Astrocyte (in vitro differentiated cells and primary cell): Measurements from ENCODE around the gene LRMDA. TPM values are rescaled to one million over a fixed set of nuclear protein-coding genes. Genes with fewer than 3 reads are reported as not detected.
A peak's percentile ranks its signal among the peaks of the same experiment; 100 is the strongest.

Source experiments
- DNase-seq: peaks from one replicate; pipeline ENCODE4 v3.0.0-alpha.2; 2010; ENCODE audit warnings: low read depth
- FAIRE-seq: peaks from 2 replicates; lab custom pipeline; 2011; peaks lifted over from hg19 to GRCh38; lab: Jason Lieb, UNC
- H2AFZ ChIP-seq: 2 replicates; pipeline ENCODE4 v1.6.0; 2012; ENCODE audit warnings: low read depth, low read length, inconsistent platforms
- H3K27ac ChIP-seq: 2 replicates; pipeline ENCODE4 v1.5.1; 2011; ENCODE audit warnings: low read depth, low read length, inconsistent platforms
- H3K27me3 ChIP-seq: 2 replicates; pipeline ENCODE4 v1.6.0; 2011; ENCODE audit warnings: low read length, inconsistent platforms; ENCODE audit not compliant: insufficient read depth
- H3K36me3 ChIP-seq: 2 replicates; pipeline ENCODE4 v1.5.1; 2011; ENCODE audit warnings: low read length, inconsistent platforms; ENCODE audit not compliant: insufficient read depth
- H3K4me1 ChIP-seq: 2 replicates; pipeline ENCODE4 v1.5.1; 2011; ENCODE audit warnings: low read length, inconsistent platforms; ENCODE audit not compliant: insufficient read depth
- H3K4me2 ChIP-seq: 2 replicates; pipeline ENCODE4 v1.6.0; 2012; ENCODE audit warnings: low read length, inconsistent platforms
- H3K4me3 ChIP-seq: 2 replicates; pipeline ENCODE4 v1.5.1; 2011; ENCODE audit warnings: low read depth, mild to moderate bottlenecking, low read length, inconsistent platforms; ENCODE audit not compliant: insufficient read depth
- H3K79me2 ChIP-seq: 2 replicates; pipeline ENCODE4 v1.6.0; 2012; ENCODE audit warnings: mild to moderate bottlenecking, low read length, inconsistent platforms; ENCODE audit not compliant: insufficient read depth
- H3K9ac ChIP-seq: 2 replicates; pipeline ENCODE4 v1.6.0; 2012; ENCODE audit warnings: mild to moderate bottlenecking, low read length, inconsistent platforms
- H3K9me3 ChIP-seq: 2 replicates; pipeline ENCODE4 v1.5.1; 2012; ENCODE audit warnings: low read depth, mild to moderate bottlenecking, low read length, inconsistent platforms; ENCODE audit not compliant: insufficient read depth
- H4K20me1 ChIP-seq: 2 replicates; pipeline ENCODE4 v1.6.0; 2012; ENCODE audit warnings: low read length, inconsistent platforms; ENCODE audit not compliant: insufficient read depth
- H3K27ac Mint-ChIP-seq: one replicate; pipeline ENCODE4 v1.8.0; 2021; ENCODE audit warnings: mild to moderate bottlenecking, mixed read lengths; ENCODE audit not compliant: unreplicated experiment
- H3K27me3 Mint-ChIP-seq: one replicate; pipeline ENCODE4 v1.8.0; 2021; ENCODE audit warnings: low read depth, mixed read lengths; ENCODE audit not compliant: unreplicated experiment
- H3K36me3 Mint-ChIP-seq: one replicate; pipeline ENCODE4 v1.8.0; 2021; ENCODE audit warnings: low read depth, mixed read lengths; ENCODE audit not compliant: unreplicated experiment
- H3K4me1 Mint-ChIP-seq: one replicate; pipeline ENCODE4 v1.8.0; 2021; ENCODE audit warnings: low read depth, mixed read lengths; ENCODE audit not compliant: unreplicated experiment
- H3K4me3 Mint-ChIP-seq: one replicate; pipeline ENCODE4 v1.8.0; 2021; ENCODE audit warnings: mild to moderate bottlenecking, moderate library complexity, mixed read lengths; ENCODE audit not compliant: unreplicated experiment
- H3K9me3 Mint-ChIP-seq: one replicate; pipeline ENCODE4 v1.8.0; 2021; ENCODE audit warnings: mild to moderate bottlenecking, mixed read lengths; ENCODE audit not compliant: unreplicated experiment
- EZH2 ChIP-seq: IDR thresholded peaks from 2 replicates; pipeline ENCODE4 v1.6.1; 2012; ENCODE audit warnings: mild to moderate bottlenecking, low read length, inconsistent platforms; ENCODE audit not compliant: insufficient read depth
- total RNA-seq: library from RNA; stranded (reverse); gene quantifications from 2 replicates; pipeline ENCODE4 v1.2.1, GENCODE V29; 2021
- TF ChIP-seq, protein P1 (sequence below): IDR thresholded peaks from 2 replicates; pipeline ENCODE4 v1.5.1; 2011; ENCODE audit warnings: low read depth, mild to moderate bottlenecking, inconsistent platforms, low read length, moderate library complexity; ENCODE audit not compliant: insufficient read depth

Gene LRMDA
- total RNA-seq, 1 donor from 2014 or later: 2.7 TPM

DNA sequence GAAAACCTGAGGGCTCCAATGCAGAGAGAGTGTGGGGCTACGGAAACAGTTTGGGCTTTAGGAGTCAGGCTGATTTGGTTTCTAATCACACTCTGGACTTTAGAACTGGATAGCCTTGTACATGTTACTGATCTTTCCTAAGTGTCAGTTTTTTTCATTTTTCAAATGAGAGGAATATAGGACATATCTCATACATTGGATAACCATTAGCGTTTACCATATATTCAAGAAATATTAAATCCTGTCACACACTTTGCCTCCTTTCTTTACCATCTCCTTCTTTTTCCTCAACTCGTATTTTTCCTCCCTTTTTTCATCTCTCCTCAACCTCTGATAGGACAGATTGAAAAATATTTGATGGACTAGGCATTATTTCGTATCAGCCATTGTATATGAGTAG, 885.7 kb downstream of the LRMDA start:
- DNase-seq (no peak), FAIRE-seq (no peak)
- no peaks in the 10 kb centered on the region for H3K4me1 ChIP-seq
- H3K9me3 Mint-ChIP-seq: peaks cover 8% of the 10 kb centered on the region
- H3K4me1 Mint-ChIP-seq: no peaks in the 10 kb centered on the region
- peaks cover 3% of the 10 kb centered on the region for H3K36me3 Mint-ChIP-seq
- H3K9ac ChIP-seq: no peak overlapping the region
- no peaks in the 10 kb centered on the region for H3K27me3 ChIP-seq
- H3K4me3 Mint-ChIP-seq: no peak overlapping the region
- no peak overlapping the region for H3K4me2 ChIP-seq
- H3K27me3 Mint-ChIP-seq: no peaks in the 10 kb centered on the region
- TF ChIP-seq EZH2: no peak
- TF ChIP-seq, protein P1, sequence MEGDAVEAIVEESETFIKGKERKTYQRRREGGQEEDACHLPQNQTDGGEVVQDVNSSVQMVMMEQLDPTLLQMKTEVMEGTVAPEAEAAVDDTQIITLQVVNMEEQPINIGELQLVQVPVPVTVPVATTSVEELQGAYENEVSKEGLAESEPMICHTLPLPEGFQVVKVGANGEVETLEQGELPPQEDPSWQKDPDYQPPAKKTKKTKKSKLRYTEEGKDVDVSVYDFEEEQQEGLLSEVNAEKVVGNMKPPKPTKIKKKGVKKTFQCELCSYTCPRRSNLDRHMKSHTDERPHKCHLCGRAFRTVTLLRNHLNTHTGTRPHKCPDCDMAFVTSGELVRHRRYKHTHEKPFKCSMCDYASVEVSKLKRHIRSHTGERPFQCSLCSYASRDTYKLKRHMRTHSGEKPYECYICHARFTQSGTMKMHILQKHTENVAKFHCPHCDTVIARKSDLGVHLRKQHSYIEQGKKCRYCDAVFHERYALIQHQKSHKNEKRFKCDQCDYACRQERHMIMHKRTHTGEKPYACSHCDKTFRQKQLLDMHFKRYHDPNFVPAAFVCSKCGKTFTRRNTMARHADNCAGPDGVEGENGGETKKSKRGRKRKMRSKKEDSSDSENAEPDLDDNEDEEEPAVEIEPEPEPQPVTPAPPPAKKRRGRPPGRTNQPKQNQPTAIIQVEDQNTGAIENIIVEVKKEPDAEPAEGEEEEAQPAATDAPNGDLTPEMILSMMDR: no peak
- H3K27ac ChIP-seq: no peak overlapping the region
- no peak overlapping the region for H2AFZ ChIP-seq
- H3K36me3 ChIP-seq: no peaks in the 10 kb centered on the region
- H3K9me3 ChIP-seq: peaks cover 5% of the 10 kb centered on the region
- H3K27ac Mint-ChIP-seq: no peak overlapping the region
- H3K4me3 ChIP-seq: no peak overlapping the region
- no peaks in the 10 kb centered on the region for H4K20me1 ChIP-seq
- no peaks in the 10 kb centered on the region for H3K79me2 ChIP-seq

DNA sequence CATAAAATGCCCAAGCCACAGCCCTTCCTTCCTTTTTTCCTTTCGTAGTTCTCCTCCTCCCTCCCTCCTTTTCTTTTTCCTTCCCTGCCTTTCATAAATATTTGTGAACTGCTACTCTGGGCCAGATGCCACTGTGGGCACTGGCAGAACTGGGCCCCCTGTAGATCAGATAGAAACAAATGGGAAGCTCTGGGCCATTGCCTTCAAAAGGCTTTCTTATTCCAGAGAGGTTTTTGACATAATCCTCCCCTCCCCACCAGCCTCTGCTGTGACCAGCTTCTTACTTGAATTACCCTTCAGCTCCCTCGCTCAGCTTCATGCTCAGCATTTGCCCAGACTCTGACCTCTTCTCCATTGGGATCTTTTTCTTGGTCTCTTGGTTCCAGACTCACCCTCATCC, 886.8 kb downstream of the LRMDA start:
- Histone ChIP-seq H4K20me1 (no peaks in the 10 kb centered on the region), H3K79me2 (no peaks in the 10 kb centered on the region)
- no peak for FAIRE-seq

DNA sequence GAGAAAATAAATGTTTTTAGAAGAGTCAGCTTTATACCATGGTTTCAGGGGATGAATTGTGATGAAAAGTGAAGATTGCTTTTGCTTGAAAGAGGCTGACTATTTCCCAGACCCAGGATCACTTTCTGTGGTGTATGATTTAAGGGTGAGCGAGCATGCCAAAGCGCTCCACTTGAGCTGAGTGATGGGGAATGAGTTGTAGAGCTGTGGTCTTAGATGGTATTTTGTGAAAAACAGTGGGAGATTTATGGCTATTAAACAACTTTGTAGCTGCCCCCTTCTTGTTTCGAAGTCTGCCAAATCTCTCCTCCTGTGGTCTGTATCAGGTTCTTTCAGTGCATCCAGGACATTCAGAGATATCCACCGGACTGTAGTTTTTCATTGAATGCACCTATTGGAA, 888.2 kb downstream of the LRMDA start:
- H3K27ac ChIP-seq: no peak overlapping the region
- TF ChIP-seq EZH2: no peak
- TF ChIP-seq, protein P1: no peak
- no peak overlapping the region for H3K4me2 ChIP-seq
- Mint-ChIP-seq H3K27ac (no peak overlapping the region), H3K9me3 (peaks cover 8% of the 10 kb centered on the region), H3K4me1 (peaks cover 3% of the 10 kb centered on the region), H3K27me3 (no peaks in the 10 kb centered on the region), H3K36me3 (peaks cover 3% of the 10 kb centered on the region), H3K4me3 (no peak overlapping the region)
- FAIRE-seq: no peak
- H3K9ac ChIP-seq: no peak overlapping the region
- no peaks in the 10 kb centered on the region for H3K27me3 ChIP-seq
- no peaks in the 10 kb centered on the region for H3K36me3 ChIP-seq
- H3K9me3 ChIP-seq: peaks cover 5% of the 10 kb centered on the region
- peak; percentile 86 for DNase-seq
- no peaks in the 10 kb centered on the region for H3K4me1 ChIP-seq
- no peaks in the 10 kb centered on the region for H3K79me2 ChIP-seq
- H4K20me1 ChIP-seq: no peaks in the 10 kb centered on the region
- no peak overlapping the region for H2AFZ ChIP-seq
- no peak overlapping the region for H3K4me3 ChIP-seq

More for the DNA sequence above, 886.8 kb downstream of the LRMDA start:
- TF ChIP-seq, protein P1: no peak
- Mint-ChIP-seq H3K4me1 (no peaks in the 10 kb centered on the region), H3K9me3 (peaks cover 8% of the 10 kb centered on the region), H3K27ac (no peak overlapping the region), H3K4me3 (no peak overlapping the region), H3K27me3 (no peaks in the 10 kb centered on the region), H3K36me3 (peaks cover 3% of the 10 kb centered on the region)
- peak overlapping the region; percentile 8 for H2AFZ ChIP-seq
- peaks cover 5% of the 10 kb centered on the region for H3K9me3 ChIP-seq
- no peak overlapping the region for H3K9ac ChIP-seq
- no peaks in the 10 kb centered on the region for H3K36me3 ChIP-seq
- no peak overlapping the region for H3K4me2 ChIP-seq
- no peaks in the 10 kb centered on the region for H3K27me3 ChIP-seq
- no peak overlapping the region for H3K27ac ChIP-seq
- H3K4me1 ChIP-seq: no peaks in the 10 kb centered on the region
- no peak for DNase-seq
- no peak overlapping the region for H3K4me3 ChIP-seq
